ENCODE data around the gene DDX24.

The DDX24 gene

GRCh38 chr14:94110552-94111181 is 29.7 kb upstream of the DDX24 start, which contains the start of gene IFI27:
TSS of gene IFI27 (plus strand) at chr14:94110736.
- no peak within 1 kb of the TSS for H3K4me3 ChIP-seq (ENCODE audit: low read depth, low read length)
- no peak for DNase-seq (ENCODE audit: low read depth)
- TF ChIP-seq MAX (IDR thresholded peaks at IDR 0.05; ENCODE audit: low read depth, low read length) (no peak), MYC (IDR thresholded peaks at IDR 0.05; ENCODE audit: low read depth, low read length) (no peak), POLR2A (IDR thresholded peaks at IDR 0.05; ENCODE audit: extremely low read depth, insufficient read length) (no peak)
- TF ChIP-seq, protein P1, sequence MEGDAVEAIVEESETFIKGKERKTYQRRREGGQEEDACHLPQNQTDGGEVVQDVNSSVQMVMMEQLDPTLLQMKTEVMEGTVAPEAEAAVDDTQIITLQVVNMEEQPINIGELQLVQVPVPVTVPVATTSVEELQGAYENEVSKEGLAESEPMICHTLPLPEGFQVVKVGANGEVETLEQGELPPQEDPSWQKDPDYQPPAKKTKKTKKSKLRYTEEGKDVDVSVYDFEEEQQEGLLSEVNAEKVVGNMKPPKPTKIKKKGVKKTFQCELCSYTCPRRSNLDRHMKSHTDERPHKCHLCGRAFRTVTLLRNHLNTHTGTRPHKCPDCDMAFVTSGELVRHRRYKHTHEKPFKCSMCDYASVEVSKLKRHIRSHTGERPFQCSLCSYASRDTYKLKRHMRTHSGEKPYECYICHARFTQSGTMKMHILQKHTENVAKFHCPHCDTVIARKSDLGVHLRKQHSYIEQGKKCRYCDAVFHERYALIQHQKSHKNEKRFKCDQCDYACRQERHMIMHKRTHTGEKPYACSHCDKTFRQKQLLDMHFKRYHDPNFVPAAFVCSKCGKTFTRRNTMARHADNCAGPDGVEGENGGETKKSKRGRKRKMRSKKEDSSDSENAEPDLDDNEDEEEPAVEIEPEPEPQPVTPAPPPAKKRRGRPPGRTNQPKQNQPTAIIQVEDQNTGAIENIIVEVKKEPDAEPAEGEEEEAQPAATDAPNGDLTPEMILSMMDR (IDR thresholded peaks at IDR 0.05; ENCODE audit: low read depth, low read length) = no peak

DNA sequence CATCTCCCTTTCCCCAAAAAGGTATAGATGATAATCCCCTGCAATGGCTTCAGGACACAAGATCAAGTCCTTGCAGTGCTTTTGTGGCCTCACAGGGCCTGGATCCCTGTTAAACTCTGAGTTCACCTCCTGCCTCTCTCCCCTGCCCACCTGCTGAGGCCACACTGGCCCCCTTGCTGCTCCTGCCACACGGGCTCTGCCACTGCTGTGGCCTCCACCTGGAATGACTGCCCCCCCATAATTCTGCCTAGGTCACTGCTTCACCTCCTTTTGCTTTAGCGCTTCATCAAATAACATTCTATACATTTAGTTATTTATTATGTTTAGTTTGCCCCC is 28.9 kb upstream of the DDX24 start:
- no peak overlapping the region for H3K4me3 ChIP-seq (ENCODE audit: low read depth, low read length)
- no peak for DNase-seq (ENCODE audit: low read depth)
- TF ChIP-seq MAX (IDR thresholded peaks at IDR 0.05; ENCODE audit: low read depth, low read length) = no peak
- no peak for TF ChIP-seq POLR2A (IDR thresholded peaks at IDR 0.05; ENCODE audit: extremely low read depth, insufficient read length)
- TF ChIP-seq, protein P1 (IDR thresholded peaks at IDR 0.05; ENCODE audit: low read depth, low read length) = no peak
- TF ChIP-seq MYC (IDR thresholded peaks at IDR 0.05; ENCODE audit: low read depth, low read length) = no peak

GRCh38 chr14:94104731-94105130 is 23.7 kb upstream of the DDX24 start:
- no peak for TF ChIP-seq MYC (IDR thresholded peaks at IDR 0.05; ENCODE audit: low read depth, low read length)
- TF ChIP-seq POLR2A (IDR thresholded peaks at IDR 0.05; ENCODE audit: extremely low read depth, insufficient read length) = no peak
- TF ChIP-seq MAX (IDR thresholded peaks at IDR 0.05; ENCODE audit: low read depth, low read length) = no peak
- TF ChIP-seq, protein P1 (IDR thresholded peaks at IDR 0.05; ENCODE audit: low read depth, low read length) = no peak
- no peak overlapping the region for H3K4me3 ChIP-seq (ENCODE audit: low read depth, low read length)
- no peak for DNase-seq (ENCODE audit: low read depth)

- TF ChIP-seq, protein P1 (IDR thresholded peaks at IDR 0.05; ENCODE audit: low read depth, low read length) = no peak
- TF ChIP-seq POLR2A (IDR thresholded peaks at IDR 0.05; ENCODE audit: extremely low read depth, insufficient read length) (no peak), MAX (IDR thresholded peaks at IDR 0.05; ENCODE audit: low read depth, low read length) (no peak), MYC (IDR thresholded peaks at IDR 0.05; ENCODE audit: low read depth, low read length) (no peak)
- no peak overlapping the region for H3K4me3 ChIP-seq (ENCODE audit: low read depth, low read length)
- no peak for DNase-seq (ENCODE audit: low read depth)
Observed at GRCh38 chr14:94103554-94104150, 22.6 kb upstream of the DDX24 start.

DNA sequence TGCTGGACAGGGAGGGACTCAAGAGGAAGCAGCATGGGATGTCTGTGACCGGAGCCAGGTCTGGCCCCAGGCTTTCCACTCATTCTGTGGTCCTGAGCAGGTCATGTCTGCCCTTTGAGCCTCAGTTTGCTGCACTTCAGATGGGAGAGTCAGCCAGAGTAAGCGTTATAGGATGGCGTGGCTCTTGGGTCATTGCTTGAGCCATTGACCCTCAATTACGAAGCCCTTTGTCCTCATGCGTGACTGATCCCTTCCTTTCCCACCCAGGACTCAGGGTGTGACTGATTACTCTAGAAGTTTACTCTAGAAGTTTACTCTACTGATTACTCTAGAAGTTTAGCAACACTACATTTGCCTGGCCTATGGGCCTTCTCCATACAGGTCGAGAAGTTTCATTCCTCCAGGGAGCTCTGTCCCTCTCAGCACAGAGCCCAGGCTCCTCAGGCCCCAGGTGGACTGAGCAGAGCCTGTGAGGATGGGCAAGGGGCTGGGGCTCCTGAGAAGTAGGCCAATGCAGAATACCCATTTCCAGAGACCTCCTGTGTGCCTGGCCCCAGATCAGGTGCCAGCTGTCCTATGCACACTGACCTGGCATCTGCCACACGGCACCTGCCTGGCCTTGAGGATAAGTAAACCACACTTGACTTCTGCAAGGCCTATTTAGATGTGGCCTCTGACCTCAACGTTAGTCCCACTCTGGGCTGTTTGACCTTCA is 21.9 kb upstream of the DDX24 start:
- TF ChIP-seq MAX (IDR thresholded peaks at IDR 0.05; ENCODE audit: low read depth, low read length) = no peak
- no peak for TF ChIP-seq POLR2A (IDR thresholded peaks at IDR 0.05; ENCODE audit: extremely low read depth, insufficient read length)
- TF ChIP-seq, protein P1 (IDR thresholded peaks at IDR 0.05; ENCODE audit: low read depth, low read length) = no peak
- TF ChIP-seq MYC (IDR thresholded peaks at IDR 0.05; ENCODE audit: low read depth, low read length) = no peak
- DNase-seq (ENCODE audit: low read depth) = no peak
- no peak overlapping the region for H3K4me3 ChIP-seq (ENCODE audit: low read depth, low read length)
